GM19023 (cell line): ENCODE results near the gene NUPR1.
"Not testable (repeated sequence)": the region's sequence is repeated elsewhere in the genome, so short reads cannot be mapped to it uniquely, and the experiment has no call there.

Experiments used
- ATAC-seq: cut with Tn5 transposase; IDR thresholded peaks from one replicate; pipeline ENCODE4 v1.9.1; 2021; ENCODE audit warnings: mild to moderate bottlenecking, moderate library complexity; ENCODE audit not compliant: unreplicated experiment

The NUPR1 gene

GRCh38 chr16:28527985-28528384 is 10.8 kb downstream of the NUPR1 start:
- no peak for ATAC-seq

GRCh38 chr16:28527100-28527785 is 11.5 kb downstream of the NUPR1 start:
- ATAC-seq: not testable (repeated sequence)

GRCh38 chr16:28526201-28527099 is 12.3 kb downstream of the NUPR1 start:
- no peak for ATAC-seq

GRCh38 chr16:28524681-28525171 is 14.0 kb downstream of the NUPR1 start:
- no peak for ATAC-seq

- ATAC-seq: no peak
These were observed 16.0 kb downstream of the NUPR1 start for GRCh38 chr16:28522792-28523191.

- no peak for ATAC-seq
These were observed 17.3 kb downstream of the NUPR1 start for GRCh38 chr16:28521436-28521835.

GRCh38 chr16:28520672-28521071 is 18.1 kb downstream of the NUPR1 start:
- ATAC-seq: no peak

- ATAC-seq: no peak
These were observed 24.5 kb downstream of the NUPR1 start for GRCh38 chr16:28514246-28514645.

- ATAC-seq: no peak
These were observed 25.1 kb downstream of the NUPR1 start for GRCh38 chr16:28513484-28514181.

GRCh38 chr16:28511801-28512789 is 26.7 kb downstream of the NUPR1 start:
- no peak for ATAC-seq

- no peak for ATAC-seq
These were observed 27.7 kb downstream of the NUPR1 start for GRCh38 chr16:28511031-28511430.

GRCh38 chr16:28505489-28506137 is 33.2 kb downstream of the NUPR1 start:
- ATAC-seq: no peak

GRCh38 chr16:28504707-28505404 is 33.9 kb downstream of the NUPR1 start:
- no peak for ATAC-seq

GRCh38 chr16:28503470-28504259 is 35.1 kb downstream of the NUPR1 start:
- no peak for ATAC-seq

- ATAC-seq: no peak
These were observed 36.5 kb downstream of the NUPR1 start for GRCh38 chr16:28502290-28502689.

GRCh38 chr16:28501258-28502232 is 37.2 kb downstream of the NUPR1 start:
- ATAC-seq: no peak
